K562 (cell line): Measurements from ENCODE around the gene FAM174B.

Experiments used
- CEBPB ChIP-seq: fragments of 450-650 bp; IDR thresholded peaks from 2 replicates; pipeline ENCODE4 v1.6.1; 2016; ENCODE audit warnings: missing genetic modification characterization, missing compliant biosample characterization
- SMAD2 ChIP-seq: fragments of 150-350 bp; IDR thresholded peaks from 2 replicates; pipeline ENCODE4 v1.6.1; 2014; ENCODE audit warnings: low read depth, mild to moderate bottlenecking, low read length
- SNAPC5 ChIP-seq: fragments of 250-450 bp; sonication (Bioruptor Pico); IDR thresholded peaks from 2 replicates; pipeline ENCODE4 v1.8.0; 2021; ENCODE audit warnings: moderate library complexity, mild to moderate bottlenecking, inconsistent platforms
- TBL1XR1 ChIP-seq, 2 experiments: IDR thresholded peaks; 2 replicates each; pipeline ENCODE4 v1.6.1; 2012; ENCODE audit warnings: improper control_type of control experiment in 2 of 2, low read length in 2 of 2, mild to moderate bottlenecking in 1 of 2
- ZNF124 ChIP-seq: sonication (generic); formaldehyde crosslinking; IDR thresholded peaks from 2 replicates; pipeline ENCODE4 v1.8.1; 2022; ENCODE audit warnings: missing genetic modification reagents
- TF ChIP-seq, protein P1 (sequence below): sonication (generic); formaldehyde crosslinking; IDR thresholded peaks from 2 replicates; pipeline ENCODE4 v1.8.0; 2022; ENCODE audit warnings: mild to moderate bottlenecking, missing genetic modification reagents, borderline replicate concordance

- TF ChIP-seq ZNF124 (CRISPR knock-in tag) (no peak), SMAD2 (no peak), TBL1XR1 (IDR thresholded peaks at IDR 0.05; ENCODE audit: low read length in 2 of 2) (no peak), CEBPB (tag) (no peak), SNAPC5 (CRISPR knock-in tag) (no peak)
- TF ChIP-seq, protein P1, sequence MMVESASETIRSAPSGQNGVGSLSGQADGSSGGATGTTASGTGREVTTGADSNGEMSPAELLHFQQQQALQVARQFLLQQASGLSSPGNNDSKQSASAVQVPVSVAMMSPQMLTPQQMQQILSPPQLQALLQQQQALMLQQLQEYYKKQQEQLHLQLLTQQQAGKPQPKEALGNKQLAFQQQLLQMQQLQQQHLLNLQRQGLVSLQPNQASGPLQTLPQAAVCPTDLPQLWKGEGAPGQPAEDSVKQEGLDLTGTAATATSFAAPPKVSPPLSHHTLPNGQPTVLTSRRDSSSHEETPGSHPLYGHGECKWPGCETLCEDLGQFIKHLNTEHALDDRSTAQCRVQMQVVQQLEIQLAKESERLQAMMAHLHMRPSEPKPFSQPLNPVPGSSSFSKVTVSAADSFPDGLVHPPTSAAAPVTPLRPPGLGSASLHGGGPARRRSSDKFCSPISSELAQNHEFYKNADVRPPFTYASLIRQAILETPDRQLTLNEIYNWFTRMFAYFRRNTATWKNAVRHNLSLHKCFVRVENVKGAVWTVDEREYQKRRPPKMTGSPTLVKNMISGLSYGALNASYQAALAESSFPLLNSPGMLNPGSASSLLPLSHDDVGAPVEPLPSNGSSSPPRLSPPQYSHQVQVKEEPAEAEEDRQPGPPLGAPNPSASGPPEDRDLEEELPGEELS, result no peak
Observed at GRCh38 chr15:92601592-92602266, 53.8 kb downstream of the FAM174B start.
